HG02610 (cell line): ENCODE measurements around the gene MX2.
"Not testable (repeated sequence)": the region's sequence is repeated elsewhere in the genome, so short reads cannot be mapped to it uniquely, and the experiment has no call there.

ENCODE experiments used
- ATAC-seq: cut with Tn5 transposase; IDR thresholded peaks from one replicate; pipeline ENCODE4 v1.9.1; 2021; ENCODE audit warnings: mild to moderate bottlenecking, moderate library complexity; ENCODE audit not compliant: unreplicated experiment

Gene MX2

GRCh38 chr21:41411449-41412089 is 49.7 kb downstream of the MX2 start:
- ATAC-seq: no peak

GRCh38 chr21:41417505-41417904 is 55.7 kb downstream of the MX2 start:
- not testable (repeated sequence) for ATAC-seq

DNA sequence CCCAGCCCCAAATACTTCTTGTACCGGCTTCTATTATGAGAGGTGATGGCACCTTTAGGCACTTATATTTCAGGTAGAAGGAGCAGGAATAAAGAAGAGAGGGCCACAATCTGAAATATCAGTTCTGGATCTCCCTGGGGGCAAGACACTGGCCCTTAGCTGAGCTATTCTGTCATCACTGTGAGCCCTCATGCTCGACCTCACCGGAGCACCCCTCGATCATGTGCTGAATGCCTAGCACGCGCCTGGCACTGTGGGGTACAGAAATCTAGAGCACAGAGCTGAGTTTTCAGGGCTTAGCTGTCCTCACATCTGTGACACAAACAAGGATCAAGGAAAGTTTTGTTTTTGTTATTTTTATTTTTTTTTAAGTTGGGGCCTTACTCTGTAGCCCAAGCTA is 56.6 kb downstream of the MX2 start:
- no peak for ATAC-seq

DNA sequence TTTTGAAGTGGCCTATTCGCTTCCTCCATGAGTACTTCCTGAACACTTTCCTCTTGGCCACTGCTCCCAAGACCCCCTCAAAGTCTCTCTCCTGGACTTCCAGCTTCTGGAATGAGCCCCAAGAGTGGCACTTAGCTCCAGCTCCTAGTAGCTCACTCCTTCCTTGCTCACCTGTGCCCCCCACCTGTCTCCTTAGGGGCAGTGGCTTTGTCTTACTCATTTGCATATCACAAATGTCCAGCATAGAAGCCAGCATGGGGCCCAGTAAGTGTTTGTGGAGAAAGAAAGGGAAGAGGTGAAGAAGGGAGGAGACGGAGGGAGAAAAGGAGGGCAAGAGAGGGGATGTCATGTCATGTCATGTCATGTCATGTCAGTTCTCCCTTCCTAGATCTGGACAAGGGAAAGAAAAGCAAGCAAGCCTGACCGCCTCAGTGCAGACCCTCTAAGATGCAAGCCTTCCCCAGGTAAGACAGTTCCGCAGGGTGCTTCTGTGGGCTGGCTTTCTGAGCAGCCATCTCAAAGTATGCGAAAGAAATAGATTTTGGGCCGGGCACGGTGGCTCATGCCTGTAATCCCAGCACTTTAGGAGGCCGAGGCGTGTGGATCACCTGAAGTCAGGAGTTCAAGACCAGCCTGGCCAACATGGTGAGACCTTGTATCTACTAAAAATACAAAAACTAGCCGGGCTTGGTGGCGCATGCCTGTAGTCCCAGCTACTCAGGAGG is 57.3 kb downstream of the MX2 start:
- no peak for ATAC-seq

GRCh38 chr21:41419921-41420862 is 58.4 kb downstream of the MX2 start:
- ATAC-seq: peak; percentile 58

DNA sequence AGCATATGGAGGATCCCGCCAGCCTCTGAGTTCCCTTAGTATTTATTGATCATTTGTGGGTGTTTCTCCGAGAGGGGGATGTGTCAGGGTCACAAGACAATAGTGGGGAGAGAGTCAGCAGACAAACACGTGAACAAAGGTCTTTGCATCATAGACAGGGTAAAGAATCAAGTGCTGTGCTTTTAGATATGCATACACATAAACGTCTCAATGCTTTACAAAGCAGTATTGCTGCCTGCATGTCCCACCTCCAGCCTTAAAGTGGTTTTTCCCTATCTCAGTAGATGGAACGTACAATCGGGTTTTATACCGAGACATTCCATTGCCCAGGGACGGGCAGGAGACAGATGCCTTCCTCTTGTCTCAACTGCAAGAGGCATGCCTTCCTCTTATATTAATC is 59.2 kb downstream of the MX2 start:
- ATAC-seq: not testable (repeated sequence)

DNA sequence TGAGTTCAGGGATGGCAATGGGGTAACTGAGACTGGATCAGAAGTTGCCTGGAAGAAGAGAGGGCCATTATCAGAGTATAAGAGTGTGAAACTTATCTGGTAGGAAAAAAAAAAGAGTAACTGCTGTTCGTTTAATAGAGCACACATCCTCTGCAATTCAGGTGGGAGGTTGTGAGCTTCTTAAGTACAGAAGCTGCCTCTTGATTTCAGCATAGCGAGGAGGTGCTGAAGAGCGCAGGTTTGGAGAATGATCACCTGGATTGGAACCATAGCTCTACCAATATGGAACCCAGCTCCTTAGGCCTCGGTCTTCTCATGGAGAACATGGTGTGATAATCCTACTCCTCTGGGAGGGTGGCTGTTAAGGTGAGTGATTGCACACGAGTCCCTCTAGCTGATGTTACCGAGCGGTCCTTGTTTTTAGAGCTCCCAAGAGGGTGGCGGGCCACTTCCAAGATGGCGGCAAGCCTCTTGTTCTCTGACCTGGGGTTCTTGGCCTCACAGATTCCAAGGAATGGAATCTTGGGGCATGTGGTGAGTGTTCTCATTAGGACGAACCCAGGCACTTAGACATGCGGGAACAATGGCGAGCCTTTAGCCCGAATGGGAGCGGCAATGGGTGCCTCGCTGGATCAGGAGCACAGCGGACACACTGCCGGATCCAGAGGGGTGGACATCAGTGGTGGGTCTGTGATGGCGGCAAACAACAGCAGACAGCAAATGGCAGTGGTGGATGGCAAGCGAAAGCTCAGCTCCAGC is 60.9 kb downstream of the MX2 start:
- no peak for ATAC-seq

DNA sequence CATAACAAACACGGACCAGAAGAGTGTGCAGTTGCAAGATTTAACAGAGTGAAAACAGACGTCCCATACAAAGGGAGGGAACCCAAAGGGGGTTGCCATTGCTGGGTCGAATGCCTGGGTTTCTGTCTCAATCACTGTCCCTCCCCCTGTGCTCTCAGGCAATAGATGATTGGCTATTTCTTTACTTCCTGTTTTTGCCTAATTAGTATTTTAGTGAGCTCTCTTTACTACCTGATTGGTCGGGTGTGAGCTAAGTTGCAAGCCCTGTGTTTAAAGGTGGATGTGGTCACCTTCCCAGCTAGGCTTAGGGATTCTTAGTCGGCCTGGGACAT is 61.4 kb downstream of the MX2 start:
- not testable (repeated sequence) for ATAC-seq

DNA sequence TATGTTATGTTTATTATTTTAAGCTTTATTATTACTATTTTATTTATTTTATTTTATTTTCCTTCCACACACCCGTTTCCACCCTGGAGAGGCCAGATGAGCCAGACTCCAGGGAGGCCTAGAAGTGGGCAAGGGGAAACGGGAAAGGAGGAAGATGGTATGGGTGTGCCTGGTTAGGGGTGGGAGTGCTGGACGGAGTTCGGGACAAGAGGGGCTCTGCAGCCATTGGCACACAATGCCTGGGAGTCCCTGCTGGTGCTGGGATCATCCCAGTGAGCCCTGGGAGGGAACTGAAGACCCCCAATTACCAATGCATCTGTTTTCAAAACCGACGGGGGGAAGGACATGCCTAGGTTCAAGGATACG is 63.7 kb downstream of the MX2 start:
- ATAC-seq: no peak

- peak; percentile 81 for ATAC-seq
Observed at GRCh38 chr21:41425954-41426675, 64.3 kb downstream of the MX2 start, which contains the start of gene MX1. MX1 (plus strand) TSS chr21:41426239; CDS start chr21:41432071, 5,832 bp downstream.

GRCh38 chr21:41426676-41427404 is 65.0 kb downstream of the MX2 start:
- ATAC-seq: no peak

DNA sequence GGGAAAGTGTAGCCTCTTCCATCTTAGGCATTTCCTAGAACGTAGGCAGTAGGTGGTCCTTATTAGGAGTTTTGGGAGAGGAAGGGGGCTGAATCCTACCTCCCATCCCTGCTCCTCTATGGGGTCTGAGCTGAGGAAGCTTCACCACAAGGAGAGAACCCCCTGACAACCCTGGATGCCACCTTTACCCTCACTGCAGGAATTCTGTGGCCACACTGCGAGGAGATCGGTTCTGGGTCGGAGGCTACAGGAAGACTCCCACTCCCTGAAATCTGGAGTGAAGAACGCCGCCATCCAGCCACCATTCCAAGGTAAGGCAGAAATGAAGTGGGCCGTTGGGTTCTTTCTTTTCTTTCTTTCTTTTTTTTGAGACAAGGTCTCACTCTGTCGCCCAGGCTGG is 65.7 kb downstream of the MX2 start:
- no peak for ATAC-seq

DNA sequence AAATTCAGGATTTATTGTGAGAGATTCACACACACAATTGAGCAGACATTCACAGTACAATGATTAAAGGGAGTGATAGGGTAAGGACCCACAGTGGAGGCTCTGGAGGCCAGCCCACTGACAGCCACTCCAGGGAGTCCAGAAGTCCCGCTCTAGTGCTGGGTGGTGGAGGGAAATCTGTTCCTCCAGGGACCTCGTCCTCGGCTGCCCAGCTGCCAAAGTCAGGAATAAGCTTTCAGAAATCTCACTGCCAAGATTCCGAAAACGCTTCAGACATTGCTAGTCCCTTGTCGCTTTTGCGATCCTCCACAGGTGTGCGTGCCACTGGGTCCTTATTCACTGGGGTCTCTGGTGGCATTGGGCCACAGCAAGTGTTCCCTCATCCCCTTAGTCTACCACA is 66.5 kb downstream of the MX2 start:
- no peak for ATAC-seq

- ATAC-seq: no peak
Observed at GRCh38 chr21:41428847-41429246, 67.0 kb downstream of the MX2 start.

- ATAC-seq: no peak
Observed at GRCh38 chr21:41429305-41429704, 67.5 kb downstream of the MX2 start.

GRCh38 chr21:41429925-41430491 is 68.2 kb downstream of the MX2 start:
- no peak for ATAC-seq

DNA sequence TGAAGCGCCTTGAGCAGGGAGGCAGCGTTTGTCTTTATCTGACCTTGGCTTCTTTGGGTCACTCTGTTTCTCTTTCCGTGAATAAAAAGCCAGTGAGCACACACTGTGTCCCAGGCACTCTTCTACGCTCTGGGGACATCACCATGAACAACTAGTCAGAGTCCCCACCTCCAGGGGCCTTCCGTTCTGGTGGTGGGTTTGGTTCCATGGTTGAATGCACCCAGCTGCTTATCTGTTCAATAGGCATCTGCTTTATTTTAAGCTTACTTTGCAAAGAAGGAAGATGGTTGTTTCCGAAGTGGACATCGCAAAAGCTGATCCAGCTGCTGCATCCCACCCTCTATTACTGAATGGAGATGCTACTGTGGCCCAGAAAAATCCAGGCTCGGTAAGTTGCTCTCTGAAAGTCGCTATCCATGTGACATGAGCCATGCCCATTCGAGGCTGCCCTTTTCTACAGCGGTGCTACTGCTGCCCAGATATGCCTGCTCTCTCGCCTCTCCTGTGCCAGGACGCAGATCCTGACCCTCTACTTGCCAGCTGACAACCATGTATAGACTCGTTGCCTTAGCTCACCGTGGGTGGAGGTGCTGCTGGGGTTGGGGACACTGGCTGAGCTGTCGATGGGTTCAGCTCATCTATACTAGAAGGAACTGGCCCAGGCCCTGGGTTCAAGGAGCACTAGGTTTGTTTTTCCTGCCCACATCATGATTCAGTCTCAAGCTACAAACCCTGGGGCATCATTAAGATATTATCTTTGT is 70.1 kb downstream of the MX2 start:
- peak; percentile 75 for ATAC-seq
